Mucosa of descending colon (tissue), 3 donors: ENCODE data around the gene IFNA6. TPM values are rescaled to one million over a fixed set of nuclear protein-coding genes. Genes with fewer than 3 reads are reported as not detected.

Experiments used
- ATAC-seq: fragments of 200-7000 bp; cut with Tn5 transposase; one replicate; pipeline ENCODE4 v1.9.1; 2020; ENCODE audit warnings: mild to moderate bottlenecking, moderate library complexity
- DNase-seq, 3 donors: peaks; one replicate each; pipeline ENCODE4 v3.0.0-alpha.2; 2020
- H3K36me3 ChIP-seq: fragments of 200-600 bp; one replicate; pipeline ENCODE4 v1.8.0; 2021; ENCODE audit warnings: low read depth, mild to moderate bottlenecking
- H3K4me1 ChIP-seq: fragments of 200-600 bp; one replicate; pipeline ENCODE4 v1.8.0; 2021; ENCODE audit warnings: low read depth, mild to moderate bottlenecking
- H3K4me3 ChIP-seq: fragments of 200-600 bp; one replicate; pipeline ENCODE4 v1.8.0; 2021; ENCODE audit warnings: mild to moderate bottlenecking
- H3K9me3 ChIP-seq: fragments of 200-600 bp; one replicate; pipeline ENCODE4 v1.8.0; 2021; ENCODE audit warnings: mild to moderate bottlenecking
- CTCF ChIP-seq: fragments of 200-600 bp; IDR thresholded peaks from one replicate; pipeline ENCODE4 v1.8.0; 2022; ENCODE audit warnings: antibody characterized with exemption, mild to moderate bottlenecking
- intact Hi-C, 2 donors: fragments of 100-400 bp; cut with DNase I in 1 of 2; cut with micrococcal nuclease in 1 of 2; formaldehyde crosslinking; loops; one replicate each; pipeline versions ENCODE4 v1.11.0 to v1.11.1; 2022; cut with DNase I, micrococcal nuclease
- total RNA-seq, 3 donors: library from RNA; stranded (reverse); fragmentation: NEBNext Ultra II Directional in 2 of 3; extraction: Animal tissue kit (Norgen Biotek cat#: 25700) in 2 of 3; gene quantifications; one replicate each; pipeline versions ENCODE4 v1.2.1 to v1.2.4, GENCODE V29; 2021 to 2023
- donor health status: DM: no; HTN: no; CAD: no; lungs with moderate emphysema.
- donor health status: DM: no; HTN: no; CAD: no.
- donor health status: DM: no; HTN: yes; CAD: no.

Gene IFNA6
- total RNA-seq, 3 donors from 2014 or later: not detected

GRCh38 chr9:21314152-21314551, 36.5 kb downstream of the IFNA6 start:
- no peak for DNase-seq
- no peaks in the 10 kb centered on the region for H3K36me3 ChIP-seq
- intact Hi-C loops: no loop called here
- ATAC-seq: no peak
- TF ChIP-seq CTCF: no peak
- H3K4me3 ChIP-seq: no peak overlapping the region
- H3K4me1 ChIP-seq: no peaks in the 10 kb centered on the region
- no peaks in the 10 kb centered on the region for H3K9me3 ChIP-seq

- H3K36me3 ChIP-seq: no peaks in the 10 kb centered on the region
- no peak for DNase-seq
- H3K4me1 ChIP-seq: no peaks in the 10 kb centered on the region
- TF ChIP-seq CTCF: no peak
- no peak for ATAC-seq
- H3K9me3 ChIP-seq: no peaks in the 10 kb centered on the region
- no peak overlapping the region for H3K4me3 ChIP-seq
- intact Hi-C loops: no loop called here
These were observed 38.8 kb downstream of the IFNA6 start for GRCh38 chr9:21311889-21312288.

- H3K4me1 ChIP-seq: no peaks in the 10 kb centered on the region
- H3K9me3 ChIP-seq: no peaks in the 10 kb centered on the region
- no peaks in the 10 kb centered on the region for H3K36me3 ChIP-seq
- no peak for TF ChIP-seq CTCF
- ATAC-seq (no peak), DNase-seq (no peak)
- intact Hi-C loops: no loop called here
- no peak within 1 kb of the TSS for H3K4me3 ChIP-seq
These were observed 45.5 kb downstream of the IFNA6 start, which contains the start of gene IFNA5 for GRCh38 chr9:21305213-21305612. Gene IFNA5, minus strand, starts transcription at chr9:21305313. Its CDS starts 57 bp downstream, at chr9:21305256.

Other genes starting within 250 kb of the IFNA6 start
- gene IFNW1, start 209.1 kb downstream of the IFNA6 start, total RNA-seq: not detected
- gene IFNA21, start 184.2 kb downstream of the IFNA6 start, total RNA-seq: not detected
- gene IFNA4, start 163.3 kb downstream of the IFNA6 start, total RNA-seq: not detected
- not detected for gene IFNA7, start 148.7 kb downstream of the IFNA6 start, total RNA-seq
- gene IFNA10, start 143.7 kb downstream of the IFNA6 start, total RNA-seq: not detected
- gene IFNA16, start 133.6 kb downstream of the IFNA6 start, total RNA-seq: not detected
- not detected for gene IFNA17, start 122.7 kb downstream of the IFNA6 start, total RNA-seq
- not detected for gene IFNA14, start 110.9 kb downstream of the IFNA6 start, total RNA-seq
- gene IFNA5, start 45.6 kb downstream of the IFNA6 start, total RNA-seq: under 1 TPM in 1 of 3 donors, not detected in 2; 0.41 TPM
- gene KLHL9, start 15.5 kb downstream of the IFNA6 start, total RNA-seq: 10 to 100 TPM; 21.8 to 23.9 (median 23.4) TPM
- not detected for gene IFNA13, start 17.2 kb upstream of the IFNA6 start, total RNA-seq
- gene IFNA2, start 34.5 kb upstream of the IFNA6 start, total RNA-seq: not detected
- gene IFNA8, start 58.2 kb upstream of the IFNA6 start, total RNA-seq: not detected
- not detected for gene IFNA1, start 89.6 kb upstream of the IFNA6 start, total RNA-seq
- not detected for gene IFNE, start 131.4 kb upstream of the IFNA6 start, total RNA-seq